H1 (cell line): ENCODE measurements around the gene TNS4. TPM values are rescaled to one million over a fixed set of nuclear protein-coding genes. Genes with fewer than 3 reads are reported as not detected.
A peak's percentile ranks its signal among the peaks of the same experiment; 100 is the strongest.

Experiments
- CTCF ChIA-PET: fragments of 300-600 bp; sonication (Branson Sonifier 250); formaldehyde crosslinking; loops from one replicate; lab custom pipeline; 2021; ENCODE audit not compliant: partially characterized antibody; lab: Charles Lee
- POLR2A ChIA-PET: fragments of 300-600 bp; sonication (Branson Sonifier 250); formaldehyde crosslinking; loops from one replicate; lab custom pipeline; 2021; ENCODE audit warnings: inconsistent platforms; ENCODE audit not compliant: partially characterized antibody; lab: Charles Lee
- DNase-seq, 2 experiments: peaks; one replicate each; pipeline versions ENCODE4 v3.0.0 to v3.0.0-alpha.2; 2010 to 2022; ENCODE audit warnings: low spot score in 2 of 2, low read depth in 1 of 2, mixed read lengths in 1 of 2
- FAIRE-seq: peaks from 2 replicates; lab custom pipeline; 2011; peaks lifted over from hg19 to GRCh38; lab: Jason Lieb, UNC
- H2AFZ ChIP-seq: 2 replicates; pipeline ENCODE4 v1.8.1; 2012; ENCODE audit warnings: low read length, inconsistent platforms
- H2AK5ac ChIP-seq: 2 replicates; pipeline ENCODE4 v1.6.1; 2013; ENCODE audit warnings: low read depth, low read length
- H2BK120ac ChIP-seq: replicated peaks from 2 replicates; pipeline ENCODE3; 2013; ENCODE audit warnings: low read depth, low read length, inconsistent platforms
- H2BK12ac ChIP-seq: 2 replicates; pipeline ENCODE4 v1.6.1; 2013; ENCODE audit warnings: low read depth, low read length
- H2BK15ac ChIP-seq: 2 replicates; pipeline ENCODE4 v1.6.1; 2013; ENCODE audit warnings: low read length
- H2BK20ac ChIP-seq: 2 replicates; pipeline ENCODE4 v1.6.1; 2013; ENCODE audit warnings: low read length
- H2BK5ac ChIP-seq: 2 replicates; pipeline ENCODE4 v1.6.1; 2013; ENCODE audit warnings: low read depth, low read length
- H3K14ac ChIP-seq: 2 replicates; pipeline ENCODE4 v1.6.1; 2013; ENCODE audit warnings: inconsistent platforms; ENCODE audit not compliant: insufficient read length
- H3K18ac ChIP-seq: 2 replicates; pipeline ENCODE4 v1.6.1; 2013; ENCODE audit warnings: low read length; ENCODE audit errors: extremely low read depth
- H3K23ac ChIP-seq: 2 replicates; pipeline ENCODE4 v1.6.1; 2013; ENCODE audit warnings: inconsistent platforms; ENCODE audit not compliant: insufficient read length
- H3K23me2 ChIP-seq: 2 replicates; pipeline ENCODE4 v1.6.1; 2013; ENCODE audit warnings: low read depth, low read length
- H3K27ac ChIP-seq: 2 replicates; pipeline ENCODE4 v1.6.1; 2011; ENCODE audit warnings: low read depth, low read length, inconsistent platforms
- H3K27me3 ChIP-seq, 4 experiments: replicated peaks in 1 of 4; 1 replicate in 1 of 4; 2 replicates in 3 of 4; pipeline versions ENCODE4 v1.6.1 to v1.8.1; 2011 to 2013; ENCODE audit warnings: low read length in 3 of 4, mild to moderate bottlenecking in 3 of 4, inconsistent platforms in 2 of 4, mixed read lengths in 2 of 4, moderate library complexity in 1 of 4; ENCODE audit not compliant: control insufficient read depth in 3 of 4, insufficient read depth in 3 of 4; ENCODE audit errors: extremely low read depth in 1 of 4
- H3K36me3 ChIP-seq, 4 experiments: 2 replicates each; pipeline versions ENCODE4 v1.6.1 to v1.8.1; 2011 to 2013; ENCODE audit warnings: mild to moderate bottlenecking in 4 of 4, low read length in 3 of 4, moderate library complexity in 2 of 4, control low read depth in 1 of 4, inconsistent platforms in 1 of 4; ENCODE audit not compliant: insufficient read depth in 4 of 4, control insufficient read depth in 2 of 4
- H3K4ac ChIP-seq: replicated peaks from 2 replicates; pipeline ENCODE3; 2013; ENCODE audit warnings: low read length, low read depth, mixed read lengths, inconsistent platforms; ENCODE audit not compliant: insufficient read length
- H3K4me1 ChIP-seq, 4 experiments: replicated peaks in 1 of 4; 1 replicate in 1 of 4; 2 replicates in 3 of 4; pipeline versions ENCODE4 v1.6.1 to v1.8.1; 2011 to 2013; ENCODE audit warnings: low read length in 3 of 4, inconsistent platforms in 2 of 4, mixed read lengths in 1 of 4; ENCODE audit not compliant: insufficient read depth in 4 of 4, control insufficient read depth in 3 of 4
- H3K4me2 ChIP-seq, 2 experiments: 2 replicates each; pipeline versions ENCODE4 v1.6.1 to v1.8.1; 2011 to 2013; ENCODE audit warnings: low read depth in 2 of 2, low read length in 2 of 2, control low read depth in 1 of 2, inconsistent platforms in 1 of 2, mild to moderate bottlenecking in 1 of 2; ENCODE audit not compliant: insufficient read depth in 1 of 2
- H3K4me3 ChIP-seq, 4 experiments: fragments of 200-600, 300-600 bp in 1 of 4; sonication (generic), shearing (Covaris generic), sonication (Bioruptor Twin) in 1 of 4; 2 replicates each; pipeline versions ENCODE4 v1.5.1 to v1.8.1; 2011 to 2016; ENCODE audit warnings: low read length in 4 of 4, low read depth in 3 of 4, control low read depth in 2 of 4, inconsistent platforms in 2 of 4, mild to moderate bottlenecking in 2 of 4, mixed read lengths in 1 of 4, moderate library complexity in 1 of 4; ENCODE audit not compliant: insufficient read depth in 2 of 4; ENCODE audit errors: extremely low read depth in 1 of 4
- H3K56ac ChIP-seq: replicated peaks from 2 replicates; pipeline ENCODE3; 2013; ENCODE audit warnings: low read depth, mild to moderate bottlenecking, mixed read lengths, low read length, inconsistent platforms; ENCODE audit not compliant: insufficient read length
- H3K79me1 ChIP-seq: 2 replicates; pipeline ENCODE4 v1.6.1; 2013; ENCODE audit warnings: low read depth, low read length, control low read depth
- H3K79me2 ChIP-seq, 2 experiments: 2 replicates each; pipeline versions ENCODE4 v1.6.1 to v1.8.1; 2012 to 2013; ENCODE audit warnings: low read length in 2 of 2, mild to moderate bottlenecking in 2 of 2, inconsistent platforms in 1 of 2; ENCODE audit not compliant: insufficient read depth in 2 of 2, control insufficient read depth in 1 of 2
- H3K9ac ChIP-seq, 4 experiments: replicated peaks in 1 of 4; 1 replicate in 1 of 4; 2 replicates in 3 of 4; pipeline versions ENCODE4 v1.6.1 to v1.8.1; 2011 to 2013; ENCODE audit warnings: low read depth in 3 of 4, low read length in 3 of 4, control low read depth in 2 of 4, mild to moderate bottlenecking in 2 of 4, moderate library complexity in 2 of 4, inconsistent platforms in 1 of 4; ENCODE audit errors: extremely low read depth in 1 of 4
- H3K9me3 ChIP-seq, 2 experiments: 2 replicates each; pipeline versions ENCODE4 v1.6.1 to v1.8.1; 2012 to 2013; ENCODE audit warnings: mild to moderate bottlenecking in 2 of 2, moderate library complexity in 2 of 2, control low read depth in 1 of 2, inconsistent platforms in 1 of 2, low read depth in 1 of 2, low read length in 1 of 2, mixed read lengths in 1 of 2; ENCODE audit not compliant: insufficient read depth in 2 of 2
- H4K20me1 ChIP-seq, 2 experiments: replicated peaks in 1 of 2; 2 replicates each; pipeline versions ENCODE3 to v1.8.1; 2011 to 2013; ENCODE audit warnings: inconsistent platforms in 2 of 2, low read length in 2 of 2, mild to moderate bottlenecking in 1 of 2; ENCODE audit not compliant: insufficient read depth in 2 of 2, control insufficient read depth in 1 of 2
- H4K5ac ChIP-seq: 2 replicates; pipeline ENCODE4 v1.6.1; 2013; ENCODE audit warnings: low read length, low read depth, mixed read lengths, inconsistent platforms; ENCODE audit not compliant: insufficient read length
- H4K8ac ChIP-seq: 2 replicates; pipeline ENCODE4 v1.8.0; 2013; ENCODE audit warnings: mild to moderate bottlenecking, moderate library complexity, low read length, inconsistent platforms; ENCODE audit not compliant: insufficient read depth; ENCODE audit errors: extremely low read depth
- H4K91ac ChIP-seq: replicated peaks from 2 replicates; pipeline ENCODE3; 2013; ENCODE audit warnings: low read length, mixed read lengths, inconsistent platforms; ENCODE audit not compliant: insufficient read length
- CREB1 ChIP-seq: IDR thresholded peaks from 2 replicates; pipeline ENCODE4 v1.6.1; 2012; ENCODE audit warnings: inconsistent platforms
- CTCF ChIP-seq, 3 experiments: IDR thresholded peaks; 1 replicate in 2 of 3; 2 replicates in 1 of 3; pipeline versions ENCODE4 v1.5.1 to v1.6.1; 2011; ENCODE audit warnings: low read length in 3 of 3, mild to moderate bottlenecking in 3 of 3, inconsistent platforms in 2 of 3, low read depth in 1 of 3, moderate library complexity in 1 of 3; ENCODE audit not compliant: insufficient read depth in 1 of 3; ENCODE audit errors: control extremely low read depth in 1 of 3
- MAFK ChIP-seq: IDR thresholded peaks from 2 replicates; pipeline ENCODE4 v1.6.1; 2012; ENCODE audit warnings: low read depth, mild to moderate bottlenecking, improper control_type of control experiment, low read length
- POLR2A ChIP-seq, 2 experiments: IDR thresholded peaks; 1 replicate in 1 of 2; 2 replicates in 1 of 2; pipeline ENCODE4 v1.6.1; 2011; ENCODE audit warnings: low read depth in 2 of 2, low read length in 2 of 2, mild to moderate bottlenecking in 2 of 2; ENCODE audit errors: control extremely low read depth in 1 of 2
- RAD21 ChIP-seq, 2 experiments: IDR thresholded peaks in 1 of 2; conservative IDR thresholded peaks in 1 of 2; 2 replicates each; pipeline ENCODE4 v1.6.1; 2011; ENCODE audit warnings: low read depth in 2 of 2, low read length in 2 of 2, improper control_type of control experiment in 1 of 2, inconsistent platforms in 1 of 2, mild to moderate bottlenecking in 1 of 2, moderate library complexity in 1 of 2
- TAF1 ChIP-seq: IDR thresholded peaks from 2 replicates; pipeline ENCODE4 v1.6.1; 2011; ENCODE audit warnings: mild to moderate bottlenecking, low read depth, low read length
- WGBS, 2 experiments: shearing (Covaris generic) in 1 of 2; methylation state at CpG; one replicate each; pipeline versions ENCODE4 v1.1.6 to v1.1.7; 2013 to 2015; ENCODE audit warnings: low lambda C conversion rate in 2 of 2, mixed read lengths in 2 of 2, inconsistent platforms in 1 of 2, low coverage in 1 of 2, missing lambda C conversion rate in 1 of 2; ENCODE audit not compliant: insufficient replicate concordance in 2 of 2, insufficient coverage in 1 of 2, insufficient read length in 1 of 2; ENCODE audit errors: extremely low coverage in 1 of 2, missing lambda C conversion rate in 1 of 2; 5-methylcytosine and 5-hydroxymethylcytosine counted together
- polyA plus RNA-seq, 7 experiments: library from polyadenylated mRNA; depleted of rRNA in 3 of 7; stranded (reverse) in 5 of 7; unstranded in 2 of 7; fragments of >200 nt in 5 of 7; fragments of 200-250 nt in 2 of 7; gene quantifications; 1 replicate in 5 of 7; 2 replicates in 1 of 7; 4 replicates in 1 of 7; pipeline versions ENCODE4 v1.2.1 to v1.2.3, GENCODE V29; 2011 to 2013; ENCODE audit warnings: missing spikeins in 2 of 7, mixed read lengths in 2 of 7
- total RNA-seq: library from RNA; stranded (reverse); fragmentation: NEBNext Ultra II Directional; extraction: Animal tissue kit (Norgen Biotek cat#: 25700); gene quantifications from 2 replicates; pipeline ENCODE4 v1.2.1, GENCODE V29; 2021

The TNS4 gene
- total and polyA plus RNA-seq, 2 of the 8 experiments (the other 6 are each of a cell fraction or from before 2014, with no cell fraction given): 0.20 to 0.21 TPM

DNA sequence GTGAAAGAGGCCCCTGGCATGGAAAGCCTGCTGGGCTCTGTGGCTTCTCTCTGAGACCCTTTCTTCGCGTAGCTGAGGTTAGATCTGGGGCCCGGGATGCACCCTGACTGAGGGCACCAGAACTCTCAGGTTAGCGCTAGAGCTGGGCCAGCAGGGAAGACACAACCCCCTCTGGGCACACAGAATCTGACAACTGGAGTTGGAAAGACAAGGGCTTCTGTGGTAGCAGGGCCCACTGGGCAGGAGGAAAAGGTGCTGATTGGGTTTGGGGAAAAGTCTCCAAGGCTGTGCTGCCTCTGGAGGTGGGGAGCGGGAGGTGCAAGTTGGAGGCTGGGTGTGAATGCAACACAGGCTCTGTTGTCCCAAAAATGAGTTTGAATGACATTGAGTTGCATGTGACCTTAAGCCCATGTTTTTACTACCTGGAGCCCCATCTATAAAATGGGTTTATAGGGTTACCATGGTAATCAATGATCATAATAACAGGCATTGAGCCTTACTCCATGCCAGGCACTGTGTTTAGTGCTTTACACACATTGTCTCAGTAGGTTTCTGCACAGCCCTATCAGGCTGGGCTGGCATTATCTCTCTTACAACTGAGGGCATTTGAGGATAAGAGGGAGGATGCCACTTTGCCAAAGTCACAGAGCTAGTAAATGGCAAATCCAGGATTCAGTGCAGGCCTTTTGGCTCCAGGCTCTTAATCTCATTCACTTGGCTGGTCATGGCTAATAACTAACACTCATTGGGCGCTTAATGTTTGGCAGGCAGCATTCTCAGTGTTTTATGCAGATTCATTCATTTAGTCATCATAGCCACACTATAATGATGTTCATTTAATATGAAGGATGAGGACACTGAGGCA lies 67.6 kb downstream of the TNS4 start:
- POLR2A ChIA-PET: interaction anchor here (0.6 to 1.0 kb wide), 4 partner anchors 11 to 97 kb away, joined by 3 to 4 read pairs (median 3); no protein-coding TSS in a partner anchor
- peak in 1 of 2 experiments; percentile 72 for DNase-seq
- H3K4me2 ChIP-seq: no peak overlapping the region

More for the DNA sequence above, 67.6 kb downstream of the TNS4 start:
- WGBS, 2 experiments: 49% methylated on average over 6 of the region's 6 CpGs; no CpG with 5 or more reads in 1 of the 2 experiments
- no peak overlapping the region for H4K91ac ChIP-seq
- H3K4me3 ChIP-seq: no peak overlapping the region
- no peak overlapping the region for H4K8ac ChIP-seq
- H3K27me3 ChIP-seq: no peaks in the 10 kb centered on the region
- H3K4me1 ChIP-seq: peaks cover 0 to 3% (median 2%) of the 10 kb centered on the region in 4 experiments; a peak in 4 of 7 replicates
- no peaks in the 10 kb centered on the region; the same call in 1 of the 2 replicates for H3K23me2 ChIP-seq
- H2BK15ac ChIP-seq: no peak overlapping the region; the same call in 1 of the 2 replicates
- CTCF ChIA-PET: interaction anchor here (0.7 to 5.7 kb wide), 21 partner anchors 7 to 127 kb away, joined by 3 to 30 read pairs (median 4); partner anchors contain the start of gene TOP2A
- no peak overlapping the region for H3K14ac ChIP-seq
- no peak overlapping the region for H2BK120ac ChIP-seq
- no peaks in the 10 kb centered on the region for H3K79me1 ChIP-seq
- H3K27ac ChIP-seq: no peak overlapping the region
- H2BK12ac ChIP-seq: no peak overlapping the region
- no peaks in the 10 kb centered on the region for H3K9me3 ChIP-seq
- FAIRE-seq: peak; percentile 95
- no peaks in the 10 kb centered on the region for H4K20me1 ChIP-seq
- no peaks in the 10 kb centered on the region for H3K36me3 ChIP-seq
- H3K56ac ChIP-seq: no peak overlapping the region
- no peak overlapping the region for H4K5ac ChIP-seq
- no peak overlapping the region for H3K9ac ChIP-seq
- peak overlapping the region; percentile 71 for H2AFZ ChIP-seq
- no peak overlapping the region for H2AK5ac ChIP-seq
- no peak overlapping the region for H3K4ac ChIP-seq
- 0 out of 2 replicates have a peak overlapping the region, but pooled peaks have one; percentile 29 for H2BK20ac ChIP-seq
- H3K79me2 ChIP-seq: no peaks in the 10 kb centered on the region
- H2BK5ac ChIP-seq: 0 out of 2 replicates have a peak overlapping the region, but pooled peaks have one; percentile 4
- no peak overlapping the region for H3K23ac ChIP-seq
- peak overlapping the region; percentile 79; the same call in 1 of the 2 replicates for H3K18ac ChIP-seq
- 0 out of 3 replicates have a peak, but pooled peaks of 1 of the 2 experiments have one; percentile 26 for TF ChIP-seq POLR2A (IDR thresholded peaks at IDR 0.05; ENCODE audit: control extremely low read depth in 1 of 2, low read depth in 2 of 2, low read length in 2 of 2)
- TF ChIP-seq MAFK: no peak
- TF ChIP-seq TAF1: no peak
- TF ChIP-seq RAD21 (IDR thresholded peaks at IDR 0.05 in 1 of 2, conservative IDR thresholded peaks at IDR 0.05 in 1 of 2; ENCODE audit: low read depth in 2 of 2, low read length in 2 of 2): peak; percentile 73 to 76
- TF ChIP-seq CTCF (IDR thresholded peaks at IDR 0.05; ENCODE audit: control extremely low read depth in 1 of 3, insufficient read depth in 1 of 3, low read depth in 1 of 3, low read length in 3 of 3): peak; percentile 72 to 91 (median 86)
- TF ChIP-seq CREB1: no peak
